Sigmoid colon (tissue), 4 donors: ENCODE measurements around the gene CERS5.

Experiments used
- CTCF ChIP-seq, 4 experiments: fragments of 450-650 bp in 3 of 4; fragments of 200-600 bp in 1 of 4; IDR thresholded peaks; one replicate each; pipeline ENCODE4 v1.5.1; 2016 to 2019; ENCODE audit warnings: antibody characterized with exemption in 4 of 4, mild to moderate bottlenecking in 3 of 4, moderate library complexity in 2 of 4
- EP300 ChIP-seq, 4 donors: sonication (generic); formaldehyde crosslinking; IDR thresholded peaks; one replicate each; pipeline ENCODE4 v1.6.1; 2017; ENCODE audit warnings: antibody characterized with exemption in 4 of 4
- POLR2AphosphoS5 ChIP-seq, 4 donors: sonication (generic); formaldehyde crosslinking; IDR thresholded peaks; one replicate each; pipeline ENCODE4 v1.6.1; 2017; ENCODE audit warnings: antibody characterized with exemption in 4 of 4

GRCh38 chr12:50188875-50189575, 21.9 kb upstream of the CERS5 start:
- TF ChIP-seq EP300 (IDR thresholded peaks at IDR 0.05) (no peak), CTCF (IDR thresholded peaks at IDR 0.05) (no peak), POLR2AphosphoS5 (IDR thresholded peaks at IDR 0.05) (no peak)
